Measurements from ENCODE around the gene KRT82.

GRCh38 chr12:52423035-52423434 is 16.9 kb upstream of the KRT82 start:
- TF ChIP-seq CTCF (IDR thresholded peaks at IDR 0.05) (no peak), POLR2A (IDR thresholded peaks at IDR 0.05) (no peak)

All from testis (tissue), 2 donors.